GM06990 (cell line): ENCODE measurements around the gene KIF21A.

Source experiments
- DNase-seq: peaks from one replicate; pipeline ENCODE4 v3.0.0-alpha.2; 2011; ENCODE audit not compliant: insufficient read length; ENCODE audit errors: extremely low read depth
- H3K27me3 ChIP-seq: replicated peaks from 2 replicates; pipeline ENCODE4 v1.6.0; 2011; ENCODE audit warnings: low read length; ENCODE audit not compliant: control insufficient read depth, insufficient read depth
- H3K36me3 ChIP-seq: 2 replicates; pipeline ENCODE4 v1.5.1; 2011; ENCODE audit warnings: low read length; ENCODE audit not compliant: control insufficient read depth, insufficient read depth
- H3K4me3 ChIP-seq: replicated peaks from 2 replicates; pipeline ENCODE4 v1.5.1; 2011; ENCODE audit warnings: low read depth, mild to moderate bottlenecking, control low read depth, low read length
- CTCF ChIP-seq: IDR thresholded peaks from 2 replicates; pipeline ENCODE4 v1.5.1; 2011; ENCODE audit warnings: low read length, control low read depth, mild to moderate bottlenecking, inconsistent platforms; ENCODE audit not compliant: insufficient read depth, poor library complexity, severe bottlenecking

The KIF21A gene

DNA sequence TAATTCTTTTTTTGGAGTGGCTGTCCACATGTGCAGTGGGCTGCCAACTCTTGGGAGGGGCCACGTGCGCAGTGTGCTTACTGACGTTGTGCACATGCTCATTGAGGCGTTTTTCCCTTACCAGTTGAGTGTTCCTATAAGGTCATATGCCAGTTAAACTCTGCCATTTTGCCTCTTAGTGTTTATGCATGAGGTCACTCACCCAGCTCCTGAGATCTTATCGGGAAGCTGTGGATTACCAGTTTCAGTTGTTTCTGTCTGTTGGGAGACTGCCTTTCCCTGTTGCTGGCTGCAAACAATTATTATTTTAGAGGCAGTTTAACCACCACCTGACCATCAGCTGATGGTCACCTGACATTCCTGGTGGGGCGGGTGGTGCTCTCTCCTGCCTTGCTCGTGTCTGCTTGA lies 16.1 kb upstream of the KIF21A start:
- Histone ChIP-seq H3K27me3 (no peaks in the 10 kb centered on the region), H3K4me3 (no peak overlapping the region), H3K36me3 (no peaks in the 10 kb centered on the region)
- TF ChIP-seq CTCF = no peak
- no peak for DNase-seq

DNA sequence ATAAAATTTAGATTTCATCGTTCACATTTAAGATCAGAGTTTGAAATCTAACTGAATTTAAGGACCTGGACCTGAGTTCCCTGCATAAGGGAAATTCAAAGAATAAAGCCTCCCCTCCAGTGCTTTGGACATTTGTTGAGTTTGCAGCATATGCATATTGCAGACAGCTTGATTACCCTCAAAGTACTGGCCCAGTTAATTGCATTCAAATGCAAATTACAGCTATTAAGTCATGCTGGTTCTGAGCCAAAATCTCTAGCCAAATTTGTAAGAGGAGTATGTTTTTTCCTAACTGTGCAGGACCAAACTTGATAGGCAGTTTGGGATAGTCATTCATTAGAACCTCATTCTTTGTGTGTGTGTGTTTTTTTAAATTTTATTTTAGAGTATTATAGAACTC lies 9.1 kb upstream of the KIF21A start:
- Histone ChIP-seq H3K36me3 (no peaks in the 10 kb centered on the region), H3K27me3 (no peaks in the 10 kb centered on the region), H3K4me3 (no peak overlapping the region)
- DNase-seq = no peak
- no peak for TF ChIP-seq CTCF

- Histone ChIP-seq H3K4me3 (no peak overlapping the region), H3K36me3 (no peaks in the 10 kb centered on the region), H3K27me3 (no peaks in the 10 kb centered on the region)
- DNase-seq = no peak
- TF ChIP-seq CTCF = no peak
Observed at GRCh38 chr12:39448038-39448437, 5.1 kb upstream of the KIF21A start.

DNA sequence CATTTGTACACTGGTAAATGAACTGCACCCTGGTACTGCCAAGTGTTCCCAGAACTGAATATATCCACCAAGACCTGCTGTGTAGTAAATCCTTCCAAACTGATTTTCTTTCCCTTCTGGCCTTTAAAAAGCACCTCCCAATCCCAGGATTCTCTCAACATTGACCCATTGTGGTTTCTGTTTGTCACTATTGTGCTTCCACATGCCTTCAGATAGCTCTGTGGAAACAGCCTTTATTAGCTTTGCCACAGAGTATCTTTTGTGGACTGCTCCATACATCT lies 949 bp upstream of the KIF21A start:
- no peak for DNase-seq
- H3K36me3 ChIP-seq = no peaks in the 10 kb centered on the region
- peak overlapping the region; percentile 82 for H3K4me3 ChIP-seq
- no peaks in the 10 kb centered on the region for H3K27me3 ChIP-seq
- TF ChIP-seq CTCF = no peak

DNA sequence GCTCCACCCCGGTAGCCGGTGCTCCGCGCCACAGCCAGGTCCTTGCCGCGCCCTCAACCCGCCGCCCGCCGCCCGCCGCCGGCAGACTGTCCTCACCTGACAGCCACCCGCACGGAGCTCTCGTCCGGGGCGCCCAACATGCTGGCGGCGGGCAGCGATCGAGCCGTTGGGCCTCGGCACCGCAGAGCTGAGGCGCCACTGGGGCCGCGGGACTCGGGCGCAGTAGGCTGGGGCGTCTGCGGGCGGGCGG lies 164 bp downstream of the KIF21A start:
- no peaks in the 10 kb centered on the region for H3K27me3 ChIP-seq
- TF ChIP-seq CTCF = no peak
- no peak for DNase-seq
- no peaks in the 10 kb centered on the region for H3K36me3 ChIP-seq
- H3K4me3 ChIP-seq = peak overlapping the region; percentile 82

GRCh38 chr12:39441963-39442830 lies 723 bp downstream of the KIF21A start:
- no peak for TF ChIP-seq CTCF
- Histone ChIP-seq H3K36me3 (no peaks in the 10 kb centered on the region), H3K27me3 (no peaks in the 10 kb centered on the region), H3K4me3 (peak overlapping the region; percentile 82)
- DNase-seq = peak; percentile 82
